Measurements from ENCODE around the gene FOXJ3.
"Not testable (repeated sequence)": the region's sequence is repeated elsewhere in the genome, so short reads cannot be mapped to it uniquely, and the experiment has no call there.

Gene FOXJ3

GRCh38 chr1:42239555-42239954, 95.5 kb downstream of the FOXJ3 start:
- DNase-seq, result no peak

GRCh38 chr1:42239041-42239440, 96.0 kb downstream of the FOXJ3 start:
- no peak for DNase-seq

- DNase-seq, result no peak
These were observed 103.8 kb downstream of the FOXJ3 start for GRCh38 chr1:42231253-42231652.

- DNase-seq, result no peak
These were observed 106.1 kb downstream of the FOXJ3 start for GRCh38 chr1:42228938-42229337.

- no peak for DNase-seq
These were observed 112.0 kb downstream of the FOXJ3 start for GRCh38 chr1:42223036-42223435.

- DNase-seq, result no peak
These were observed 113.0 kb downstream of the FOXJ3 start for GRCh38 chr1:42221952-42222606.

- no peak for DNase-seq
These were observed 113.6 kb downstream of the FOXJ3 start for GRCh38 chr1:42221456-42221855.

GRCh38 chr1:42219627-42220026, 115.4 kb downstream of the FOXJ3 start:
- DNase-seq, result no peak

GRCh38 chr1:42214447-42214871, 120.6 kb downstream of the FOXJ3 start:
- DNase-seq, result no peak

GRCh38 chr1:42211224-42211623, 123.8 kb downstream of the FOXJ3 start:
- no peak for DNase-seq

GRCh38 chr1:42210421-42211133, 124.5 kb downstream of the FOXJ3 start:
- no peak for DNase-seq

GRCh38 chr1:42209526-42210251, 125.3 kb downstream of the FOXJ3 start:
- no peak for DNase-seq

GRCh38 chr1:42206930-42207329, 128.1 kb downstream of the FOXJ3 start:
- DNase-seq, result not testable (repeated sequence)

GRCh38 chr1:42206164-42206563, 128.9 kb downstream of the FOXJ3 start:
- DNase-seq, result no peak

- DNase-seq, result no peak
These were observed 133.0 kb downstream of the FOXJ3 start for GRCh38 chr1:42201986-42202385.

GRCh38 chr1:42198251-42198650, 136.8 kb downstream of the FOXJ3 start:
- DNase-seq, result no peak

GRCh38 chr1:42195841-42196240, 139.2 kb downstream of the FOXJ3 start:
- DNase-seq, result no peak

- no peak for DNase-seq
These were observed 142.9 kb downstream of the FOXJ3 start for GRCh38 chr1:42192106-42192505.

GRCh38 chr1:42191319-42191718, 143.7 kb downstream of the FOXJ3 start:
- DNase-seq, result no peak

GRCh38 chr1:42189931-42190853, 144.8 kb downstream of the FOXJ3 start:
- no peak for DNase-seq

GRCh38 chr1:42186152-42186551, 148.9 kb downstream of the FOXJ3 start:
- peak; percentile 28 for DNase-seq

- no peak for DNase-seq
These were observed 150.4 kb downstream of the FOXJ3 start for GRCh38 chr1:42184616-42185015.

- DNase-seq, result no peak
These were observed 151.1 kb downstream of the FOXJ3 start for GRCh38 chr1:42183957-42184268.
